GM10248 (cell line): Measurements from ENCODE around the gene FNBP1L.
A peak's percentile ranks its signal among the peaks of the same experiment; 100 is the strongest.

Source experiments
- CTCF ChIA-PET: fragments of 300-600 bp; sonication (Branson Sonifier 250); formaldehyde crosslinking; extraction: SDS; loops from one replicate; lab custom pipeline; 2021; ENCODE audit warnings: antibody characterized with exemption; lab: Yijun Ruan, JAX
- POLR2A ChIA-PET: fragments of 350-650 bp; sonication (Branson Sonifier 250); formaldehyde crosslinking; extraction: SDS; loops from one replicate; lab custom pipeline; 2020; ENCODE audit warnings: antibody characterized with exemption; lab: Yijun Ruan, JAX
- DNase-seq: peaks from one replicate; pipeline ENCODE4 v3.0.0; 2012; ENCODE audit errors: extremely low spot score
- TF ChIP-seq, protein P1 (sequence below): IDR thresholded peaks from 2 replicates; pipeline ENCODE4 v1.5.1; 2012; ENCODE audit warnings: mild to moderate bottlenecking, low read depth; ENCODE audit errors: extremely low read depth, missing control alignments, control extremely low read depth

The FNBP1L gene

DNA sequence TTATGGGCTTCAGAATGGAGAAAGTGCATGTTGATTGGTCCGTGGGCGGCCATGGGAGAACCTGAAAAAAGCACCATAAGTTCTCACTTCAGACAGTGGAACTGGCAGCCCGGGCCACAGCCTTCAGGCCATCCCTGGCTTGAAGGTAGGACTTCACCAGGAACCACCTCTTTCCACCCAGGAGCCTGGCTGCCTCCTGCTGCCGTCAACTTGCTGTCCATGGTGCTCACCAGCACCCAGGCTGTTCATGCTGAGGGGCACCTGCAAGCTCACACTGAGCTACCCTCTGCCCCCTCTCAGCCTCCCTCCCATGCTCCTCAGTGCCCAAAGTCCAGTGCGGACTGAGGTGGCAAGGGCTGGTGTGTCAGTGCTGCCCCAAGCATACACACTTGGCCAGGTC lies 12.9 kb upstream of the FNBP1L start:
- ChIA-PET POLR2A (no interaction called here), CTCF (interaction anchor here (1.0 to 2.8 kb wide), 10 partner anchors 10 to 416 kb away, joined by 3 to 7 read pairs (median 4); no protein-coding TSS in a partner anchor)
- DNase-seq, result no peak
- TF ChIP-seq, protein P1, sequence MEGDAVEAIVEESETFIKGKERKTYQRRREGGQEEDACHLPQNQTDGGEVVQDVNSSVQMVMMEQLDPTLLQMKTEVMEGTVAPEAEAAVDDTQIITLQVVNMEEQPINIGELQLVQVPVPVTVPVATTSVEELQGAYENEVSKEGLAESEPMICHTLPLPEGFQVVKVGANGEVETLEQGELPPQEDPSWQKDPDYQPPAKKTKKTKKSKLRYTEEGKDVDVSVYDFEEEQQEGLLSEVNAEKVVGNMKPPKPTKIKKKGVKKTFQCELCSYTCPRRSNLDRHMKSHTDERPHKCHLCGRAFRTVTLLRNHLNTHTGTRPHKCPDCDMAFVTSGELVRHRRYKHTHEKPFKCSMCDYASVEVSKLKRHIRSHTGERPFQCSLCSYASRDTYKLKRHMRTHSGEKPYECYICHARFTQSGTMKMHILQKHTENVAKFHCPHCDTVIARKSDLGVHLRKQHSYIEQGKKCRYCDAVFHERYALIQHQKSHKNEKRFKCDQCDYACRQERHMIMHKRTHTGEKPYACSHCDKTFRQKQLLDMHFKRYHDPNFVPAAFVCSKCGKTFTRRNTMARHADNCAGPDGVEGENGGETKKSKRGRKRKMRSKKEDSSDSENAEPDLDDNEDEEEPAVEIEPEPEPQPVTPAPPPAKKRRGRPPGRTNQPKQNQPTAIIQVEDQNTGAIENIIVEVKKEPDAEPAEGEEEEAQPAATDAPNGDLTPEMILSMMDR, result no peak

- ChIA-PET CTCF (interaction anchor here (0.7 to 2.1 kb wide), 5 partner anchors 10 to 409 kb away, joined by 3 to 5 read pairs (median 4); no protein-coding TSS in a partner anchor), POLR2A (no interaction called here)
- TF ChIP-seq, protein P1, result no peak
- DNase-seq, result no peak
These were observed 12.5 kb upstream of the FNBP1L start for GRCh38 chr1:93435443-93435842.

DNA sequence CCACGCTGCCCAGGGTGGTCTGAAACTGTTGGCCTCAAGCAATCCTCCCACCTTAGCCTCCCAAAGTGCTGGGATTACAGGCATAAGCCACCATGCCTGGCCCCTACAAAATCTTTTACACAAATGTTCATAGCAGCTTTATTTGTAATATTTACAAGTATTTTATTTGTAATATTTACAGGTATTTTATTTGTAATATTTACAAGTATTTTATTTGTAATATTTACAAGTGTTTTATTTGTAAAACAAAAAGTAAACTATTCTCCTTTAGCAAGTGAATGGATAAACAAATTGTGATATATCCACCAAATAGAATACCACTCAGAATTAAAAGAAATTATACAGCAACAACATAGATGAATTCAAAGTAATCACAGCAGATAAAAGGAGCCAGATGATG lies 11.4 kb upstream of the FNBP1L start:
- ChIA-PET POLR2A (no interaction called here), CTCF (interaction anchor here (1.7 kb wide), 1 partner anchor 193 kb away, joined by 5 read pairs; no protein-coding TSS in a partner anchor)
- no peak for DNase-seq
- TF ChIP-seq, protein P1, result no peak

- ChIA-PET CTCF (interaction anchor here (1.2 to 1.7 kb wide), 3 partner anchors 134 to 376 kb away, joined by 4 to 9 read pairs (median 5); no protein-coding TSS in a partner anchor), POLR2A (no interaction called here)
- TF ChIP-seq, protein P1, result peak; percentile 26
- DNase-seq, result peak; percentile 53
These were observed 9.8 kb upstream of the FNBP1L start for GRCh38 chr1:93437976-93438605.

DNA sequence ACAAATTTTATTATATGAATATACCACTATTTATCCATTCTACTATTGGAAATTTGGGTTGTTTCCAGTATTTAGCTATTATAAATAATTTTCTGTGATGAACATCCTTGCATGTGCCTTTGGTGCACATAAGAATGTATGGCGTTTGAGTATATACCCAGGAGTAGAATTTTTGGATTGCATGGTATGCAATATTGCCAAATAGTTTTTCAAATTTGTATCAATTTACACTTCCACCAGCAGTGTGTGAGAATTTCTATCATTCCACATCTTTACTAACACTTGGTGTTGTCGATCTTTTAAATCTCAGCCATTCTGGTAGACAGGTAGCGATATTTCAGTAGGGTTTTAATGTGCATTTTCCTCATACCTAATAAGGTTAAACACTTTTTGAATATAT lies 9.2 kb upstream of the FNBP1L start:
- CTCF ChIA-PET, result no interaction called here
- DNase-seq, result no peak
- TF ChIP-seq, protein P1, result no peak
- POLR2A ChIA-PET, result no interaction called here

DNA sequence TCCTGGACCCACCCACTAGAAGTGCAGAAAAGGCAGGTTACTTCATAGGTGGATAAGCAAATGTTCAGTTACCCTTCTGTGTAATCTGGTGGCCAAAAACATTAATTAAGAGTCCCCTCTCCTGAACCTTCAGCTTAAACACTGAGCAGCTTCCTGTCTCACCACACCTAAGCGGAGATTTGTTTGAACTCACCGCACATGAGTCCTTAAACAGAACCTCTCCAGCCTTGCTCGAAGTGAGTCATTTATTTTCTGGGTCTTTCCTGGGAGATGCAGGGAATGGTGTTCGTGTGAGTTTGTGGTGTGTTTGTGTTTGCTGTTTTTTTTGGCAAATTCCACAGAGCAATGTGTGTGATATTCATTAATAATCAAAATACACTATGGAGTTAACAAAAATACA lies 7.6 kb upstream of the FNBP1L start:
- TF ChIP-seq, protein P1, result no peak
- ChIA-PET POLR2A (no interaction called here), CTCF (interaction anchor here (1.0 kb wide), 1 partner anchor 12 kb away, joined by 3 read pairs; no protein-coding TSS in a partner anchor)
- no peak for DNase-seq
